Measurements from ENCODE around the gene SLC5A6.
A peak's percentile ranks its signal among the peaks of the same experiment; 100 is the strongest.

SLC5A6 gene

DNA sequence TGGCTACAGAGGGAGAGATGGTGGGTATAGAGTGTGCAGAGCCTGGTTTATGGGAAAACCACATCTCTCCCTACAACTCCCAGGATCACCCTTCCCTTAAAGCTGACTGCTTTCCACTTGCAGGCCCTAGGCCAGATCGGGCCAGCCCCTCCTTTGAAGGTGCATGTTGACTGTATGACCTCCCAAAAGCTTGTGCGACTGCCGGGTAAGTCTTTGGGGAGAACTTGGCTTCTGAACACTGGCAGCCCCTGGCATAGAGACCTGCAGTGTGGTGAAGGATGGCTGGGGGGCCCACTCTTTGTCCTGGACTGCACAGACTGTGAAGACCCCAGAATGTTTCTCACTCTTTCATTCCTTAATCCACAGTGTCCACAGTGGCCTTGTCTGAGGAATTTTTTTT lies 24.6 kb upstream of the SLC5A6 start:
- no peak for DNase-seq (ENCODE audit: low read depth)

- DNase-seq (ENCODE audit: low read depth): no peak
Measured at GRCh38 chr2:27236136-27236535, 24.1 kb upstream of the SLC5A6 start.

DNA sequence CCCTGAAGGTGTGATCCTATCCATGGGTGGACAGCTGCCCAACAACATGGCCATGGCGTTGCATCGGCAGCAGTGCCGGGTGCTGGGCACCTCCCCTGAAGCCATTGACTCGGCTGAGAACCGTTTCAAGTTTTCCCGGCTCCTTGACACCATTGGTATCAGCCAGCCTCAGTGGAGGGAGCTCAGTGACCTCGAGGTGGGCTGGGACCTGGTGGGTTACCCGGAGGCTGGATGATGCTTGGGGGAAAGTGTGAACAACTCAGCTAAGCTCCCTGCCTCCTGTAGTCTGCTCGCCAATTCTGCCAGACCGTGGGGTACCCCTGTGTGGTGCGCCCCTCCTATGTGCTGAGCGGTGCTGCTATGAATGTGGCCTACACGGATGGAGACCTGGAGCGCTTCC lies 21.3 kb upstream of the SLC5A6 start:
- no peak for DNase-seq (ENCODE audit: low read depth)

DNA sequence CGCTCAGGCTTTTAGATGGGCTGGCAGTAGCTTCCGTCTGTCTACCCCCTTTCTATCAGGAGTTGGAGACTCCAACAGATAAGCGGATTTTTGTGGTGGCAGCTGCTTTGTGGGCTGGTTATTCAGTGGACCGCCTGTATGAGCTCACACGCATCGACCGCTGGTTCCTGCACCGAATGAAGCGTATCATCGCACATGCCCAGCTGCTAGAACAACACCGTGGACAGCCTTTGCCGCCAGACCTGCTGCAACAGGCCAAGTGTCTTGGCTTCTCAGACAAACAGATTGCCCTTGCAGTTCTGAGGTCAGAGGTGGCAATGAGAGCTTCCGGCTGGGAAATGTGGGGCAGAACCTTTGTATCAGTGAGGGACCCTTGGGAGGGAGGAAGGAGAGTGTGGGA lies 19.9 kb upstream of the SLC5A6 start:
- DNase-seq (ENCODE audit: low read depth): no peak

- no peak for DNase-seq (ENCODE audit: low read depth)
Measured at GRCh38 chr2:27227501-27227900, 15.4 kb upstream of the SLC5A6 start.

- no peak for DNase-seq (ENCODE audit: low read depth)
Measured at GRCh38 chr2:27225526-27225925, 13.5 kb upstream of the SLC5A6 start.

DNA sequence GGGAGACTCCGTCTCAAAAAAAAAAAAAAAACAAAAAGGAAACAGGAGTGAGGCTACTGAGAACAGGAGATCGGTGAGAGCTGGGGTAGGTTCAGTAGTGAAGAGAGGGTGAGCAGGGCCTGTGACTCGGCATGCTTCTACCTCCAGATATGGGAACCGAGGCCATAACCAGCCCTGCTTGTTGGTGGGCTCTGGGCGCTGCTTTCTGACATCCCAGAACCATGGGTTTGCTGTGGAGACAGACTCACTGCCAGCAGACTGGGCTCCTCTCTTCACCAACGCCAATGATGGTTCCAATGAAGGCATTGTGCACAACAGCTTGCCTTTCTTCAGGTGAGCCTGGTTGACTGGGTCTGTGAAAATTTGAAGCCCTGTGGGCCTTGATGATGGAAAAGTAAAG lies 11.3 kb upstream of the SLC5A6 start:
- DNase-seq (ENCODE audit: low read depth): no peak

- DNase-seq (ENCODE audit: low read depth): no peak
Measured at GRCh38 chr2:27222407-27222806, 10.3 kb upstream of the SLC5A6 start.

DNA sequence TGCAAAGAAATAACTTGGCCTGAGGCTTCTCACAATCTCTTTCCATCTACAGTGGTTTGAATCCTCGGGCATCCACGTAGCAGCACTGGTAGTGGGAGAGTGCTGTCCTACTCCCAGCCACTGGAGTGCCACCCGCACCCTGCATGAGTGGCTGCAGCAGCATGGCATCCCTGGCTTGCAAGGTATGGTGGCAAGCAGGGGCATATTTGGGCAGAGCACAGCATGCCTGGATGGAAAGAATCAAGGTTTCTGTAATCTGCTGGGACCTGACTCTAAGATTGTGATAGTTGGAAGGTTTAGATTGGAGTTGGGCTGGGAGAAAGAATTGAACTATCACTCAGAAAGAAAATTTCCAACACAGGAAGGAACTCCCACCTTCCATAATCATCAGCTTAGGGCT lies 9.1 kb upstream of the SLC5A6 start:
- no peak for DNase-seq (ENCODE audit: low read depth)

- DNase-seq (ENCODE audit: low read depth): no peak
Measured at GRCh38 chr2:27220091-27220490, 8.0 kb upstream of the SLC5A6 start.

GRCh38 chr2:27219091-27219490 lies 7.0 kb upstream of the SLC5A6 start:
- no peak for DNase-seq (ENCODE audit: low read depth)

DNA sequence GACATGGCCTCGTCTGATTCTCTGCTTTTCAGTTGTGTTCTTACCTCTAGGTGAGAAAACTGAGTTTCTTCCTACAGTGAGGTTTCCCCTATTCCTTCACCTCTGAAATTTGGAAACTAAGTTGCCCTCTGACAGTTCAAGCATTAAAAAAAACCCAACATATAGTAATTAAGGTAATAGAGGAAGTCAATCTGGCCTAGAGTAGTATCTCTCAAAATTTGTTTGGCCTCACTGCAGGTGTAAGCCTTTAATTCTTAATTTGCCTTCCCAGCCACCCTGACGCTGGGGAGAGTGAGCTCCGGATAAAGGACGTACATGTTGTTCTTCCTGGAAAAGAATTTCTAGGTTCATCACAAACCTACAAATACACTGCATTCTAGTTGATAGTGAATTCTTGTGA lies 6.5 kb upstream of the SLC5A6 start:
- DNase-seq (ENCODE audit: low read depth): no peak

- peak; percentile 79 for DNase-seq (ENCODE audit: low read depth)
Measured at GRCh38 chr2:27217173-27218121, 5.4 kb upstream of the SLC5A6 start, which contains the start of gene CAD. Gene CAD, plus strand, starts transcription at chr2:27217369. Its CDS starts 183 bp downstream, at chr2:27217552.

DNA sequence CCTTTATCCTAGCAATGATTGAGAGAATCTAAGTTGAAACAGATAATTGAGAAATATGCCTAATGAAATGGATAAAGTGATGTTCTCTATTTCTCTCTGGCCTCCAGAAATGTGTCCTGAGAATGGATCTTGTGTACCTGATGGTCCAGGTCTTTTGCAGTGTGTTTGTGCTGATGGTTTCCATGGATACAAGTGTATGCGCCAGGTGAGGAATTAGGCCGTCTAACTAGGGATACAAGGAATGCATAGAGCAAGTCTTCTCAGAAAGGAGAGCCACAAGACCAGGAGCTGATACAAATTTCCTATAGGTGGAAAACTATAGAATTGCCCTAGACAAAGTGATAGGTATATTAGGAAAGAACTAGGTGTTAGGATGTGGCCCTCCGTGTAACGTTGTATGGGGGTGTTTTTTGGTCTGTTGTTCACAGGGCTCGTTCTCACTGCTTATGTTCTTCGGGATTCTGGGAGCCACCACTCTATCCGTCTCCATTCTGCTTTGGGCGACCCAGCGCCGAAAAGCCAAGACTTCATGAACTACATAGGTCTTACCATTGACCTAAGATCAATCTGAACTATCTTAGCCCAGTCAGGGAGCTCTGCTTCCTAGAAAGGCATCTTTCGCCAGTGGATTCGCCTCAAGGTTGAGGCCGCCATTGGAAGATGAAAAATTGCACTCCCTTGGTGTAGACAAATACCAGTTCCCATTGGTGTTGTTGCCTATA lies 4.5 kb upstream of the SLC5A6 start:
- no peak for DNase-seq (ENCODE audit: low read depth)

DNA sequence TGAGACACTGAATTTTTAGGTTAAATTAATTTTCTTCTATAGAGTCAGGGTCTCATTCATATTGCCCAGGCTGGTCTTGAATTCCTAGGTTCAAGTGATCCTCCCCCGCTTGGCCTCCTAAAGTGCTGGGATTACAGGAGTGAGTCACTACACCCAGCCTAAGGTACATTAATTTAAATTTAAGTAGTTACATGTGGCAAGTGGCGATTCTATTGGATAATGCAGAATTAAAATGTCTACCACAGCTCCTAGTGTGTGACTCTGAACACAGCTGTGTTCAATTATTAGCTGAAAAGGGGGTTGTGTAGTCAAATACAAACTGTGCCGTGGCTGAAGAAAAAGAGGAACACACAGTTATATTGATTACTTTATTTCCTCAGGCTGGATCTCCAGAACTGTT lies 2.9 kb upstream of the SLC5A6 start:
- no peak for DNase-seq (ENCODE audit: low read depth)

DNA sequence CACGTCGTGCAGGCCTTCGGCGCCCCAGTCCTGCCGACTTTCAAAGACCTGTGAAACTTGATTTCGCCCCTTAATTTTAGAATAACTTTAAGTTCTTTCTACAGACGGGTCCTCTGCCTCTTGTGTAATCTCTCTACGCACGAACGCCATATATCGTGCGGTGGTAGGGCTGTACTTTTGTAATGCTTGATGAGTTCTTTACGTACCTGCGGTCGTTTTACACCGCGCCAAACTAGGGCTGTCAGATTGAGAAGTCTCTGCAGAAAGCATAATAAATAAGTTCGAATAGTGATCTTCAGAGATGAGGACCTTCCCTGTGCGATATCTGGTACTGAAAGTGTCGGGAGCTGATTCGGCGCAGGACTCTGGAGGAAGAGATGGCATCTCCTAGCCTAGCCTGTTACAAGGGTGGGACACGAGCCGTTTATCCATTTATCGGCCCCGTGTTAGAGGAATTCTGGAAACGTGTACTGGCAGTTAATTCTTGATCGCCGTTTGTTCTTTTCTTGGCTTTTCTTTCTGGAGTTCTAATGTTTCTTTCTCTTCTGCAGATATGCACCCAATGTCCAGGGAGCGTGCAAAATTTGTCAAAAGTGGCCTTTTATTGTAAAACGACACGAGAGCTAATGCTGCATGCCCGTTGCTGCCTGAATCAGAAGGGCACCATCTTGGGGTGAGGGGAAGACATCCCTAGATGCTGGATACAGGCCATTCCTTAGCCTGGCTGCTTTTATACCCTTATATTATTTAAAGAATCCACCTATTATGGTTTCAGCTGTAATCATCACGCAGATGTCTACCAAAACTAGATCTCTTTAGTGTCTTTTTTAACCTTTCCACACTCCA lies 781 bp upstream of the SLC5A6 start:
- peak; percentile 12 for DNase-seq (ENCODE audit: low read depth)

DNA sequence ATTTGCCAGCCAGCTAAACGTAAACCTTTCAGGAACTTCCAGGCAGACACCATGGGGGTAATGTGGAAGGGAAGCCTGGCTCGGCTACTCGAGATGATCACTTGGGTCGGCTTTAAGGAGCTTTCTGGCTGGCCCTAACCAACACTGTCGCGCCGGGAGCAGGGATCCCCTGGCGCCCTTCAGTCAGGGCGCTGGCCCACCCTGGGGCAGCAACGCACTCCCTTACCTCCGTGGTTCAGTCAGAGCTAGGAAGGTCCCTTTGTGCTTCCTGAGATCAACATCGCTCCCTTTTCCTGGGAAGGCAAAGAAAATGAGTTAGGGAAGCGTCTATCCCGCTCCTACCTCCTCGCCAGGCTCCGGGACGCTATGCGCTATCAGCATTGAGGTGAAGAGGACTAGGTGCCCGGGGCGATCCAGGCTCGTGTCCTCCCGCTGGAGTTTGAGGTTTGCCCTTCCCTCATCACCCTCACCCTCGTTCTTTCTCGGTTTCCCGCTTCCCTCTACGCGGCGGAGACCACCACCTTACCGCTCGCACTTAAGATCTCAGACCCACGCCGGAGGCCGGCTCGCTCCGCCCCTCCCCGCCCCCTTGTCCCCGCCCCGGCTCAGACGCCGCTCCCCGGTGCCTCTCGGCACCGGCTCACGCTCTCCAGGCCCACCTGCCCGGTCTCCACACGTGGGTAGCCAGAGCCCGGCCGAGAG lies 676 bp downstream of the SLC5A6 start:
- no peak for DNase-seq (ENCODE audit: low read depth)

- no peak for DNase-seq (ENCODE audit: low read depth)
Measured at GRCh38 chr2:27209621-27210401, 2.3 kb downstream of the SLC5A6 start.

- no peak for DNase-seq (ENCODE audit: low read depth)
Measured at GRCh38 chr2:27208486-27209050, 3.5 kb downstream of the SLC5A6 start.

GRCh38 chr2:27206346-27206745 lies 5.7 kb downstream of the SLC5A6 start:
- DNase-seq (ENCODE audit: low read depth): no peak

GRCh38 chr2:27205206-27205605 lies 6.9 kb downstream of the SLC5A6 start:
- DNase-seq (ENCODE audit: low read depth): no peak
